ENCODE results near the gene MYO5C. TPM values are rescaled to one million over a fixed set of nuclear protein-coding genes. Genes with fewer than 3 reads are reported as not detected.

MYO5C gene
- total and polyA plus RNA-seq, 10 of the 15 experiments (the other 5 are each of a cell fraction or from before 2014, with no cell fraction given) = 0.29 to 1.3 (median 0.75) TPM

GRCh38 chr15:52186651-52187486 lies 108.7 kb downstream of the MYO5C start:
- ChIA-PET CTCF (interaction anchor here (1.0 to 10.0 kb wide), 8 partner anchors 14 to 141 kb away, joined by 3 to 235 read pairs (median 6); no protein-coding TSS in a partner anchor), POLR2A (interaction anchor here (1.0 kb wide), 1 partner anchor 21 kb away, joined by 3 read pairs; no protein-coding TSS in a partner anchor), RAD21 (ENCODE audit: unreplicated experiment) (interaction anchor here (2.7 kb wide), 1 partner anchor 40 kb away, joined by 12 read pairs; no protein-coding TSS in a partner anchor), SMC1A (ENCODE audit: uncharacterized antibody, unreplicated experiment) (interaction anchor here (0.8 to 1.6 kb wide), 5 partner anchors 13 to 547 kb away, joined by 3 to 5 read pairs (median 3); no protein-coding TSS in a partner anchor)
- no peak overlapping the region for H2AFZ ChIP-seq (ENCODE audit: control insufficient read depth, low read depth, low read length)
- H3K79me2 ChIP-seq (ENCODE audit: control insufficient read depth, insufficient read depth, low read length) = no peaks in the 10 kb centered on the region
- intact Hi-C loops (cut with micrococcal nuclease; ENCODE audit: unreplicated experiment) = loop anchor here (10.0 kb wide), 1 partner anchor 548 kb away; no protein-coding TSS in a partner anchor
- ATAC-seq (no peak), DNase-seq (ENCODE audit: low read depth, low spot score) (no peak), FAIRE-seq (no peak)
- H3K4me1 ChIP-seq (ENCODE audit: control insufficient read depth, insufficient read depth, low read length) = no peaks in the 10 kb centered on the region
- no peaks in the 10 kb centered on the region for H3K27me3 ChIP-seq (replicated peaks in 1 of 2; ENCODE audit: control insufficient read depth in 2 of 2, insufficient read depth in 2 of 2, low read length in 1 of 2)
- H3K4me3 ChIP-seq = no peak overlapping the region
- H3K9ac ChIP-seq (ENCODE audit: control insufficient read depth, insufficient read depth, low read length) = no peak overlapping the region
- H4K20me1 ChIP-seq (ENCODE audit: control insufficient read depth, insufficient read depth) = no peaks in the 10 kb centered on the region
- no peak overlapping the region for H3K4me2 ChIP-seq (ENCODE audit: control insufficient read depth, insufficient read depth)
- H3K9me3 ChIP-seq (replicated peaks; ENCODE audit: control insufficient read depth, insufficient read depth, low read length) = no peaks in the 10 kb centered on the region
- H3K27ac ChIP-seq (ENCODE audit: control insufficient read depth, insufficient read depth) = no peak overlapping the region
- in situ Hi-C loops (cut with MboI) = no loop called here
- no TSS peak for BruUV-seq (replicated peaks)
- H3K36me3 ChIP-seq (ENCODE audit: control insufficient read depth in 2 of 2, insufficient read depth in 2 of 2, low read length in 1 of 2) = no peaks in the 10 kb centered on the region
- no peak for TF ChIP-seq FOXK2 (IDR thresholded peaks at IDR 0.05)
- no peak for TF ChIP-seq MYB (IDR thresholded peaks at IDR 0.05; ENCODE audit: borderline replicate concordance, low read depth, low read length)
- no peak for TF ChIP-seq TARDBP (IDR thresholded peaks at IDR 0.05; ENCODE audit: borderline replicate concordance)
- no peak for TF ChIP-seq ZNF622 (IDR thresholded peaks at IDR 0.05)
- no peak for TF ChIP-seq JUND (IDR thresholded peaks at IDR 0.05; ENCODE audit: low read depth, low read length)
- no peak for TF ChIP-seq CHD2 (IDR thresholded peaks at IDR 0.05; ENCODE audit: borderline replicate concordance, low read depth, low read length)
- TF ChIP-seq HCFC1 (IDR thresholded peaks at IDR 0.05; ENCODE audit: low read length) = no peak
- no peak for TF ChIP-seq ATF3 (IDR thresholded peaks at IDR 0.05; ENCODE audit: borderline replicate concordance, extremely low read depth, low read depth, low read length)
- no peak for TF ChIP-seq RCOR1 (conservative IDR thresholded peaks at IDR 0.05; ENCODE audit: low read depth, low read length)
- TF ChIP-seq NKRF (conservative IDR thresholded peaks at IDR 0.05) = no peak
- no peak for TF ChIP-seq NRF1 (conservative IDR thresholded peaks at IDR 0.05; ENCODE audit: low read depth, low read length)
- no peak for TF ChIP-seq SRF (IDR thresholded peaks at IDR 0.05; ENCODE audit: low read depth in 2 of 2, low read length in 2 of 2)
- no peak for TF ChIP-seq KAT2A (conservative IDR thresholded peaks at IDR 0.05; ENCODE audit: control insufficient read depth, low read depth, low read length)
- TF ChIP-seq JUNB (IDR thresholded peaks at IDR 0.05) = no peak
- no peak for TF ChIP-seq NFXL1 (IDR thresholded peaks at IDR 0.05; ENCODE audit: borderline replicate concordance)
- TF ChIP-seq EZH2 (IDR thresholded peaks at IDR 0.05; ENCODE audit: borderline replicate concordance, control insufficient read depth, low read depth, low read length) = no peak
- no peak for TF ChIP-seq FOS (IDR thresholded peaks at IDR 0.05; ENCODE audit: borderline replicate concordance, extremely low read depth, insufficient read length)
- WGBS (ENCODE audit: insufficient coverage, insufficient replicate concordance, low lambda C conversion rate, missing lambda C conversion rate) = 79% methylated on average over 11 of the region's 11 CpGs

All from GM12878 (cell line).